H9 (cell line): ENCODE measurements around the gene DTHD1. TPM values are rescaled to one million over a fixed set of nuclear protein-coding genes. Genes with fewer than 3 reads are reported as not detected.

ENCODE experiments used
- DNase-seq: peaks from one replicate; pipeline ENCODE4 v3.0.0-alpha.2; 2017
- H2AFZ ChIP-seq: one replicate; pipeline ENCODE4 v1.6.1; 2013; ENCODE audit warnings: mild to moderate bottlenecking, low read length, control low read depth, moderate library complexity
- H2AK5ac ChIP-seq: 2 replicates; pipeline ENCODE4 v1.6.1; 2013; ENCODE audit warnings: low read length, control low read depth, mixed read lengths; ENCODE audit not compliant: insufficient read length
- H2BK120ac ChIP-seq: one replicate; pipeline ENCODE4 v1.6.1; 2013; ENCODE audit warnings: low read depth, mild to moderate bottlenecking, low read length, control low read depth, inconsistent platforms; ENCODE audit not compliant: poor library complexity, severe bottlenecking
- H2BK12ac ChIP-seq: 2 replicates; pipeline ENCODE4 v1.6.1; 2013; ENCODE audit warnings: low read length, control low read depth, mixed read lengths, low read depth; ENCODE audit not compliant: insufficient read length
- H2BK15ac ChIP-seq: 2 replicates; pipeline ENCODE4 v1.6.1; 2013; ENCODE audit warnings: low read depth, low read length, control low read depth
- H2BK20ac ChIP-seq: one replicate; pipeline ENCODE4 v1.6.1; 2013; ENCODE audit warnings: low read depth, mild to moderate bottlenecking, low read length, control low read depth, inconsistent platforms; ENCODE audit not compliant: poor library complexity, severe bottlenecking
- H2BK5ac ChIP-seq: 2 replicates; pipeline ENCODE4 v1.6.1; 2013; ENCODE audit warnings: low read length, control low read depth, mixed read lengths; ENCODE audit not compliant: insufficient read length
- H3K14ac ChIP-seq: 2 replicates; pipeline ENCODE4 v1.6.1; 2013; ENCODE audit warnings: low read length, control low read depth; ENCODE audit not compliant: insufficient read depth
- H3K18ac ChIP-seq: 2 replicates; pipeline ENCODE4 v1.6.1; 2013; ENCODE audit warnings: low read depth, mild to moderate bottlenecking, mixed read lengths, low read length, control low read depth; ENCODE audit not compliant: insufficient read length
- H3K23ac ChIP-seq: 2 replicates; pipeline ENCODE4 v1.6.1; 2013; ENCODE audit warnings: low read length, control low read depth, mixed read lengths, low read depth; ENCODE audit not compliant: insufficient read length
- H3K23me2 ChIP-seq: 2 replicates; pipeline ENCODE4 v1.6.1; 2013; ENCODE audit warnings: low read depth, mild to moderate bottlenecking, mixed read lengths, low read length, control low read depth; ENCODE audit not compliant: insufficient read length, poor library complexity, severe bottlenecking
- H3K27ac ChIP-seq: 2 replicates; pipeline ENCODE4 v1.5.1; 2013; ENCODE audit warnings: low read length, control low read depth, mixed read lengths, low read depth; ENCODE audit not compliant: insufficient read length
- H3K27me3 ChIP-seq: 2 replicates; pipeline ENCODE4 v1.6.1; 2013; ENCODE audit warnings: low read length, control low read depth, inconsistent platforms; ENCODE audit not compliant: insufficient read depth
- H3K4ac ChIP-seq: 2 replicates; pipeline ENCODE4 v1.6.1; 2013; ENCODE audit warnings: low read depth, mild to moderate bottlenecking, control low read depth, inconsistent platforms, low read length, moderate library complexity
- H3K4me1 ChIP-seq: 2 replicates; pipeline ENCODE4 v1.6.1; 2013; ENCODE audit warnings: low read length, control low read depth, inconsistent platforms; ENCODE audit not compliant: insufficient read depth
- H3K4me2 ChIP-seq: 2 replicates; pipeline ENCODE4 v1.6.1; 2013; ENCODE audit warnings: low read length, control low read depth, mixed read lengths; ENCODE audit not compliant: insufficient read length, insufficient read depth
- H3K56ac ChIP-seq: 2 replicates; pipeline ENCODE4 v1.6.1; 2013; ENCODE audit warnings: low read depth, mild to moderate bottlenecking, mixed read lengths, low read length, control low read depth; ENCODE audit not compliant: insufficient read length
- H3K79me1 ChIP-seq: 2 replicates; pipeline ENCODE4 v1.6.1; 2013; ENCODE audit warnings: low read depth, mild to moderate bottlenecking, moderate library complexity, low read length, control low read depth, inconsistent platforms; ENCODE audit not compliant: insufficient read depth, poor library complexity, severe bottlenecking
- H3K79me2 ChIP-seq: 2 replicates; pipeline ENCODE4 v1.6.1; 2013; ENCODE audit warnings: low read length, control low read depth, inconsistent platforms; ENCODE audit not compliant: insufficient read depth
- H3K9ac ChIP-seq: 2 replicates; pipeline ENCODE4 v1.6.1; 2013; ENCODE audit warnings: low read length, control low read depth, mixed read lengths; ENCODE audit not compliant: insufficient read length; ENCODE audit errors: extremely low read depth
- H3K9me3 ChIP-seq: one replicate; pipeline ENCODE4 v1.6.1; 2013; ENCODE audit warnings: low read depth, low read length, inconsistent platforms; ENCODE audit not compliant: control insufficient read depth
- H3T11ph ChIP-seq: one replicate; pipeline ENCODE4 v1.6.1; 2013; ENCODE audit warnings: mild to moderate bottlenecking, low read length, control low read depth, inconsistent platforms
- H4K20me1 ChIP-seq: one replicate; pipeline ENCODE4 v1.6.1; 2013; ENCODE audit not compliant: control insufficient read depth, insufficient read length, insufficient read depth
- H4K5ac ChIP-seq: 2 replicates; pipeline ENCODE4 v1.6.1; 2013; ENCODE audit warnings: low read depth, mild to moderate bottlenecking, mixed read lengths, low read length, control low read depth; ENCODE audit not compliant: insufficient read length
- H4K8ac ChIP-seq: replicated peaks from 2 replicates; pipeline ENCODE4 v1.6.1; 2013; ENCODE audit warnings: low read length, control low read depth, mixed read lengths, low read depth; ENCODE audit not compliant: insufficient read length
- H4K91ac ChIP-seq: 2 replicates; pipeline ENCODE4 v1.6.1; 2013; ENCODE audit warnings: low read depth, mild to moderate bottlenecking, moderate library complexity, mixed read lengths, low read length, control low read depth; ENCODE audit not compliant: insufficient read length
- H3K27ac Mint-ChIP-seq, 3 experiments: 2 replicates in 2 of 3; 3 replicates in 1 of 3; pipeline ENCODE4 v1.8.0; 2020 to 2021; ENCODE audit warnings: mixed read lengths in 3 of 3, mild to moderate bottlenecking in 1 of 3, moderate library complexity in 1 of 3
- H3K27me3 Mint-ChIP-seq: 2 replicates; pipeline ENCODE4 v1.8.0; 2021; ENCODE audit warnings: low read depth, mild to moderate bottlenecking, moderate library complexity, mixed read lengths
- H3K36me3 Mint-ChIP-seq, 3 experiments: 2 replicates in 2 of 3; 3 replicates in 1 of 3; pipeline ENCODE4 v1.8.0; 2020 to 2021; ENCODE audit warnings: low read depth in 3 of 3, mixed read lengths in 3 of 3; ENCODE audit not compliant: insufficient read depth in 1 of 3
- H3K4me1 Mint-ChIP-seq, 2 experiments: 2 replicates each; pipeline ENCODE4 v1.8.0; 2020; ENCODE audit warnings: mixed read lengths in 2 of 2
- H3K4me3 Mint-ChIP-seq, 2 experiments: 2 replicates in 1 of 2; 3 replicates in 1 of 2; pipeline ENCODE4 v1.8.0; 2020 to 2021; ENCODE audit warnings: mild to moderate bottlenecking in 2 of 2, mixed read lengths in 2 of 2, moderate library complexity in 1 of 2
- H3K9me3 Mint-ChIP-seq, 2 experiments: 2 replicates in 1 of 2; 3 replicates in 1 of 2; pipeline ENCODE4 v1.8.0; 2020; ENCODE audit warnings: mild to moderate bottlenecking in 2 of 2, mixed read lengths in 2 of 2, moderate library complexity in 1 of 2
- CTCF ChIP-seq: fragments of 200-600 bp; sonication (generic); conservative IDR thresholded peaks from 3 replicates; pipeline ENCODE4 v1.8.0; 2021; ENCODE audit warnings: antibody characterized with exemption, mild to moderate bottlenecking
- WGBS: extraction: QIAGEN DNeasy Blood & Tissue Kit; methylation state at CpG from one replicate; pipeline ENCODE4 v1.1.7; 2013; ENCODE audit warnings: missing lambda C conversion rate, low lambda C conversion rate, mixed read lengths; ENCODE audit not compliant: insufficient read length; ENCODE audit errors: extremely low coverage; 5-methylcytosine and 5-hydroxymethylcytosine counted together
- total RNA-seq: library from RNA; stranded (reverse); gene quantifications from 2 replicates; pipeline ENCODE4 v1.2.1, GENCODE V29; 2021

DTHD1 gene
- total RNA-seq, 1 experiment from 2014 or later = not detected

GRCh38 chr4:36349938-36350549 lies 68.6 kb downstream of the DTHD1 start:
- H3K4me3 Mint-ChIP-seq = no peak overlapping the region
- Histone ChIP-seq H2BK5ac (no peak overlapping the region), H2BK120ac (no peak overlapping the region)

More at GRCh38 chr4:36349938-36350549, 68.6 kb downstream of the DTHD1 start:
- Histone ChIP-seq H4K8ac (no peak overlapping the region), H3K27ac (no peak overlapping the region), H3K4me2 (no peak overlapping the region), H3K23ac (no peak overlapping the region), H3K4ac (no peak overlapping the region), H3K14ac (no peak overlapping the region), H2BK15ac (no peak overlapping the region), H2AK5ac (no peak overlapping the region), H2BK20ac (no peak overlapping the region), H3K56ac (no peak overlapping the region), H3K4me1 (no peaks in the 10 kb centered on the region), H2BK12ac (no peak overlapping the region), H3K9me3 (no peaks in the 10 kb centered on the region), H2AFZ (no peak overlapping the region), H3K79me1 (no peaks in the 10 kb centered on the region), H3K23me2 (no peaks in the 10 kb centered on the region), H3K9ac (no peak overlapping the region), H3K79me2 (no peaks in the 10 kb centered on the region), H4K91ac (no peak overlapping the region), H3K18ac (no peak overlapping the region), H4K20me1 (no peaks in the 10 kb centered on the region), H4K5ac (no peak overlapping the region), H3K27me3 (no peaks in the 10 kb centered on the region), H3T11ph (no peak overlapping the region)
- WGBS = no CpG with 5 or more reads among the region's 4 CpGs
- Mint-ChIP-seq H3K27me3 (no peaks in the 10 kb centered on the region), H3K27ac (no peak overlapping the region; a peak in 1 of 7 replicates), H3K9me3 (no peaks in the 10 kb centered on the region), H3K4me1 (peaks cover 2 to 3% of the 10 kb centered on the region in 2 experiments; a peak in 2 of 4 replicates), H3K36me3 (no peaks in the 10 kb centered on the region)
- DNase-seq = no peak
- TF ChIP-seq CTCF = no peak
